Tibial nerve (tissue), 4 donors: ENCODE data around the gene CACNA1A. TPM values are rescaled to one million over a fixed set of nuclear protein-coding genes. Genes with fewer than 3 reads are reported as not detected.

Experiments
- DNase-seq, 2 donors: peaks; one replicate each; pipeline ENCODE4 v3.0.0-alpha.2; 2019; ENCODE audit warnings: low spot score in 2 of 2
- H3K27ac ChIP-seq, 4 donors: fragments of 200-600 bp; sonication (generic) in 3 of 4; one replicate each; pipeline ENCODE4 v1.5.1; 2017 to 2019; ENCODE audit warnings: mild to moderate bottlenecking in 1 of 4
- H3K27me3 ChIP-seq, 2 donors: fragments of 200-600 bp; sonication (generic) in 1 of 2; one replicate each; pipeline versions ENCODE4 v1.5.1 to v1.6.0; 2017 to 2019
- H3K36me3 ChIP-seq, 3 donors: fragments of 200-600 bp; sonication (generic); one replicate each; pipeline ENCODE4 v1.5.1; 2018 to 2019
- H3K4me1 ChIP-seq, 4 donors: fragments of 200-600 bp; sonication (generic) in 3 of 4; one replicate each; pipeline ENCODE4 v1.5.1; 2017 to 2019
- H3K4me3 ChIP-seq, 4 donors: fragments of 200-600 bp; sonication (generic) in 3 of 4; one replicate each; pipeline ENCODE4 v1.5.1; 2017 to 2019; ENCODE audit warnings: mild to moderate bottlenecking in 1 of 4, moderate library complexity in 1 of 4
- H3K9me3 ChIP-seq, 4 donors: fragments of 200-600 bp; sonication (generic) in 3 of 4; one replicate each; pipeline ENCODE4 v1.5.1; 2017 to 2019
- CTCF ChIP-seq, 5 experiments: fragments of 200-600 bp in 3 of 5; fragments of 450-650 bp in 2 of 5; sonication (generic) in 3 of 5; IDR thresholded peaks; one replicate each; pipeline ENCODE4 v1.5.1; 2016 to 2019; ENCODE audit warnings: antibody characterized with exemption in 5 of 5, mild to moderate bottlenecking in 3 of 5, moderate library complexity in 2 of 5
- EP300 ChIP-seq, 2 donors: sonication (generic); formaldehyde crosslinking; IDR thresholded peaks; one replicate each; pipeline ENCODE4 v1.6.1; 2017; ENCODE audit warnings: antibody characterized with exemption in 2 of 2, mild to moderate bottlenecking in 1 of 2
- POLR2A ChIP-seq, 2 donors: fragments of 450-650 bp; IDR thresholded peaks; one replicate each; pipeline ENCODE4 v1.6.1; 2017; ENCODE audit warnings: antibody characterized with exemption in 2 of 2, mild to moderate bottlenecking in 2 of 2, moderate library complexity in 2 of 2
- WGBS, 2 donors: methylation state at CpG; one replicate each; pipeline ENCODE4 v1.1.5; 2018; 5-methylcytosine and 5-hydroxymethylcytosine counted together
- total RNA-seq, 4 donors: library from RNA; depleted of rRNA; stranded (reverse); fragments of >200 nt; gene quantifications; one replicate each; pipeline ENCODE4 v1.1.0, GENCODE V29; 2016

The CACNA1A gene
- total RNA-seq, 4 donors from 2014 or later: 4.0 to 10.2 (median 9.3) TPM

- TF ChIP-seq POLR2A (IDR thresholded peaks at IDR 0.05): no peak
- TF ChIP-seq EP300 (IDR thresholded peaks at IDR 0.05): no peak
- TF ChIP-seq CTCF (IDR thresholded peaks at IDR 0.05): no peak
- H3K36me3 ChIP-seq: no peaks in the 10 kb centered on the region
- 73 to 77% methylated on average over 16 of the region's 16 CpGs for WGBS, 2 donors
- no peaks in the 10 kb centered on the region for H3K9me3 ChIP-seq
- DNase-seq: no peak
- H3K27ac ChIP-seq: no peak overlapping the region
- H3K4me3 ChIP-seq: no peak overlapping the region
- no peaks in the 10 kb centered on the region for H3K4me1 ChIP-seq
- H3K27me3 ChIP-seq: no peaks in the 10 kb centered on the region
Observed at GRCh38 chr19:13408889-13409518, 97.3 kb downstream of the CACNA1A start.

DNA sequence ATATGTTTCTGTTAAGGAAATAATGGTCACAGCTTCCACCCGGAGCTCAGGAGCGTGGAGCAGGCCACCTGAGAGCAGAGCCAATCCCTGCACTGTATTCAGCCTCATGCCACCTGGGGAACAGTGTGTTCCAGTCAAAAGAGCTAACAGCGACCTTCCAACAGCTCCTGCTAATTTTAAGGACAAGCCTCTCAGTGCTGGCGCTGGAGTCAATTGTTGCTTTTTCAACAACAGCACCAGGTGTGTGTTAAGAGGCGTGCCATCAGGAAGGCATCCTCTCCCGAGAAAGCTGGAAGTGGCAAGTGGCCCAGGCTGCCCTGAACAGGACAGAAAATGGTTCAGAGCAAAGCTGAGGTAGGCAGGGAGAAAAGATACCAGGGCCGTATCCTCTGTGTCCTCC, 102.0 kb downstream of the CACNA1A start:
- no peaks in the 10 kb centered on the region for H3K36me3 ChIP-seq
- no peak overlapping the region for H3K27ac ChIP-seq
- no peaks in the 10 kb centered on the region for H3K27me3 ChIP-seq
- no peak overlapping the region for H3K4me3 ChIP-seq
- H3K4me1 ChIP-seq: no peaks in the 10 kb centered on the region
- H3K9me3 ChIP-seq: peaks cover 0 to 23% (median 0%) of the 10 kb centered on the region in 4 donors
- TF ChIP-seq CTCF (IDR thresholded peaks at IDR 0.05) (no peak), POLR2A (IDR thresholded peaks at IDR 0.05) (no peak), EP300 (IDR thresholded peaks at IDR 0.05) (no peak)
- DNase-seq: no peak
- 80 to 86% methylated on average over 7 of the region's 7 CpGs for WGBS, 2 donors

DNA sequence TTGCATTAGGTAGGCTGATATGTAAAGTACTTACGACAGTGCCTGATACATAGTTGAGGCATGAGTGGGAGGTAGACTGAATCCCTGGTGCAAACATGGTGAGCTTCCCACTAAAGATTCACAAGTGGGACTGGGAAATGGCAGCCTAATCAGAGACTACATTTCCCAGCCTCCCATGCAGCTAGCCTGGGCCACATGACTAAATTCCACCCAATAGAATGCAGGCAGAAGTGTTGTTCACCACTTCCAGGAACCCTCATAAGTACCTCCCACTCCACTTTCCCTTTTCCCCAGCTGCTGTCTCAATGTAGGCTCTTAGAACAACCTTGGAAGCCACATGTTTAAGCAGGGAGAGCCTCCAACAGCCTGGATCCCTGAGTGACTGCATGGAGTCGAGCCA, 104.9 kb downstream of the CACNA1A start:
- Histone ChIP-seq H3K27ac (no peak overlapping the region), H3K4me1 (no peaks in the 10 kb centered on the region), H3K4me3 (no peak overlapping the region), H3K27me3 (no peaks in the 10 kb centered on the region), H3K9me3 (peaks cover 0 to 28% (median 0%) of the 10 kb centered on the region in 4 donors), H3K36me3 (no peaks in the 10 kb centered on the region)
- WGBS, 2 donors: 82 to 84% methylated on average over 2 of the region's 2 CpGs
- TF ChIP-seq POLR2A (IDR thresholded peaks at IDR 0.05) (no peak), EP300 (IDR thresholded peaks at IDR 0.05) (no peak), CTCF (IDR thresholded peaks at IDR 0.05) (no peak)
- DNase-seq: no peak

- no peak for DNase-seq
- H3K27ac ChIP-seq: no peak overlapping the region
- peaks cover 0 to 28% (median 0%) of the 10 kb centered on the region in 4 donors for H3K9me3 ChIP-seq
- TF ChIP-seq POLR2A (IDR thresholded peaks at IDR 0.05) (no peak), CTCF (IDR thresholded peaks at IDR 0.05) (no peak), EP300 (IDR thresholded peaks at IDR 0.05) (no peak)
- H3K36me3 ChIP-seq: no peaks in the 10 kb centered on the region
- H3K4me1 ChIP-seq: no peaks in the 10 kb centered on the region
- no peaks in the 10 kb centered on the region for H3K27me3 ChIP-seq
- H3K4me3 ChIP-seq: no peak overlapping the region
Observed at GRCh38 chr19:13400296-13400695, 106.0 kb downstream of the CACNA1A start.

DNA sequence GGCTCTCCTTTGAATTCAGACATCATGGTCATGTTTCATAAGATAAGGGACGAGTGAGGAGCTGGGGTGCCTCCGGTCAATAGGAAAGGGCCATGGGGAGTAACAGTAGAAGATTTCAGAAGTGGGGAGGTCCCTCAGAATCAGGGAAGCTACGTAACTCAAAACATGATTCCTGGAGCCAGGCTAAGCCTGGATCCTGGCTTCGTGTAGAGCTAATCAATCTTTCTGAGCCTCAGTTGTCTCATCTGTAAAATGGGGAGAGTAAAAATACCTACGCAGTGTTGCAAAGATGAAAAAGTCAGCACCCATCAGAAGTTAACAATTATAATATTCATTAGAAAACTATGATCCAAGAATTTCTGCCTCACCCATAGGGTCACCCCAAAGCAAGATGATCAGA, 106.5 kb downstream of the CACNA1A start:
- no peak overlapping the region for H3K4me3 ChIP-seq
- DNase-seq: no peak
- WGBS, 2 donors: 77 to 82% methylated on average over 5 of the region's 5 CpGs
- H3K27ac ChIP-seq: no peak overlapping the region
- no peak for TF ChIP-seq EP300 (IDR thresholded peaks at IDR 0.05)
- TF ChIP-seq POLR2A (IDR thresholded peaks at IDR 0.05): no peak
- no peak for TF ChIP-seq CTCF (IDR thresholded peaks at IDR 0.05)
- H3K36me3 ChIP-seq: no peaks in the 10 kb centered on the region
- H3K9me3 ChIP-seq: peaks cover 0 to 28% (median 0%) of the 10 kb centered on the region in 4 donors
- no peaks in the 10 kb centered on the region for H3K4me1 ChIP-seq
- H3K27me3 ChIP-seq: no peaks in the 10 kb centered on the region
